ENCODE results near the gene PRF1.
"Not testable (repeated sequence)": the region's sequence is repeated elsewhere in the genome, so short reads cannot be mapped to it uniquely, and the experiment has no call there.

PRF1 gene

DNA sequence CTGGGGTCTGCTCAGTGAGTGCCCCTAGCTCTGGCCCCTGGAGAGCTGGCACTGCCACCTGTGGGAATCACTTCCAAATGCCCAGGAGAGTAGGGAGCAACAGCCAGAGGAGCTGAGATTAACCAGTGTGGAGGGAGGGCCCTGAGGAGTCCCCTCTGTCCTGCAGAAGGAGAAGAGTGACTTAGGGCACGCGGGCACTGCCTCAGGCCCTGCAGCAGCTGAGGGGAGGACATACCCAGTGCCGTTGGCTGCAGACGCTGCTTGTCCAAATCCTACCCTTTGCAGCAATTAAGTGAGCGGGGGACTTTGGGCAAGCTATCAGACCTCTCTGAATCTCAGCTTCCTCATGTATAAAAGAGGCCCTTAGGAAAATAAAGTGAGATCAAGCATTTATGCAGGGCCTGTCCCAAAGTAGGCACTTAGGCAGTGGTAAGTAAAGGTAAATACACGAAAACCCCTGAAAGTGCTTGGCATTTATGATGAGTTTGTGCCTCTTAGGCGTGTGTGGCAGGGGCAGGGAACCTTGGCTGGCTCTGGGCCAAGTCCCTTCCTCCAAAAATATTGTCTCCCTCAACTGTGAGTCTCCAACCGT, 16.9 kb downstream of the PRF1 start:
- no peak for TF ChIP-seq CTCF (IDR thresholded peaks at IDR 0.05; ENCODE audit: low read depth, low read length, missing control alignments)
- DNase-seq (ENCODE audit: low read depth), result no peak
- no peak overlapping the region for H3K4me3 ChIP-seq (ENCODE audit: low read depth, low read length)

GRCh38 chr10:70584909-70585544, 17.5 kb downstream of the PRF1 start:
- TF ChIP-seq CTCF (IDR thresholded peaks at IDR 0.05; ENCODE audit: low read depth, low read length, missing control alignments), result no peak
- DNase-seq (ENCODE audit: low read depth), result no peak

GRCh38 chr10:70584366-70584765, 18.2 kb downstream of the PRF1 start:
- no peak for DNase-seq (ENCODE audit: low read depth)
- TF ChIP-seq CTCF (IDR thresholded peaks at IDR 0.05; ENCODE audit: low read depth, low read length, missing control alignments), result no peak
- no peak overlapping the region for H3K4me3 ChIP-seq (ENCODE audit: low read depth, low read length)

More at GRCh38 chr10:70584909-70585544, 17.5 kb downstream of the PRF1 start:
- H3K4me3 ChIP-seq (ENCODE audit: low read depth, low read length), result no peak overlapping the region

- DNase-seq (ENCODE audit: low read depth), result no peak
- TF ChIP-seq CTCF (IDR thresholded peaks at IDR 0.05; ENCODE audit: low read depth, low read length, missing control alignments), result no peak
- H3K4me3 ChIP-seq (ENCODE audit: low read depth, low read length), result no peak overlapping the region
Measured at GRCh38 chr10:70583669-70584037, 18.9 kb downstream of the PRF1 start.

- DNase-seq (ENCODE audit: low read depth), result no peak
- no peak for TF ChIP-seq CTCF (IDR thresholded peaks at IDR 0.05; ENCODE audit: low read depth, low read length, missing control alignments)
- H3K4me3 ChIP-seq (ENCODE audit: low read depth, low read length), result no peak overlapping the region
Measured at GRCh38 chr10:70582793-70583668, 19.5 kb downstream of the PRF1 start.

GRCh38 chr10:70581176-70581575, 21.4 kb downstream of the PRF1 start:
- not testable (repeated sequence) for H3K4me3 ChIP-seq (ENCODE audit: low read depth, low read length); DNase-seq (ENCODE audit: low read depth)

DNA sequence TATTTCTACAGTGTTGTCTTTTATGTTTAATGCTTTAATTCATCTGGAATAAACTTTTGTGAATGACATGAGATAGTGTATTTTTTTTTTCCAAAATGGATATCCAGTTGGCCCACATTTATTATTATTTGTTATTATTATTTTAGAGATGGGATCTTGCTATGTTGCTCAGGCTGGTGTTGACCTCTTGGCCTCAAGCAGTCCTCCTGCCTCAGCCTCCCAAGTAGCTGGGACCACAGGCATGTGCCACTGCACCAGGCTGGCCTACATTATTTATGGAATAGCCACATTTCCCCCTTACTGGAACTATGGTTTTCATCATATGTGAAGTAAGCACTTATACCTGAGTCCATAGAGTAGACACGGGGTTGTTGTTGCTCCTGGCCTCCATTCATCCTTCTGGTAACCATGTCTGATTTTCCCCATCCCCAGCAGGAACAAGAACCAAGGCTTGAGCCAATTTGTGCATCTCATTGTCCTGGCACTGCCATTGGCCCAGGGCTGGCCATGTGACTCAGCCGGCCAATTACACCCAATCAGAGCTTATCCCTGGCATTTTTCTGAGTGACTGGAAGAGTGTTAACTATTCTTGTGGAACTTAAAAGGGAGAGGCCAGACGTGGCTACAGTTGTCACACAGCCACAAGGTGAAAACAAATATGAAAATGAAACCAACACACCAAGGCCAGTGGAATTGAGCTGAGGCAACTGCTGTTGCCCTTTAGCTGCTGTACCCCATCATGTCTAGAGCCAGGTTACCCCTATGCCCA, 23.1 kb downstream of the PRF1 start:
- no peak for DNase-seq (ENCODE audit: low read depth)
- H3K4me3 ChIP-seq (ENCODE audit: low read depth, low read length), result no peak overlapping the region
- no peak for TF ChIP-seq CTCF (IDR thresholded peaks at IDR 0.05; ENCODE audit: low read depth, low read length, missing control alignments)

Data from GM12864 (cell line).